GM13977 (cell line): Measurements from ENCODE around the gene HSPB8.

Experiments used
- DNase-seq: peaks from one replicate; pipeline ENCODE4 v3.0.0; 2012; ENCODE audit warnings: low spot score
- in situ Hi-C: fragments of 300-500 bp; cut with MboI; formaldehyde crosslinking; loops from one replicate; pipeline ENCODE4 v1.12.0; 2022; ENCODE audit warnings: low sequenced_read_pairs, low pct_unique_long_range_greater_than_20kb, mixed read lengths, inconsistent platforms; ENCODE audit not compliant: unreplicated experiment
- TF ChIP-seq, protein P1 (sequence below): IDR thresholded peaks from 2 replicates; pipeline ENCODE4 v1.5.1; 2012; ENCODE audit warnings: mild to moderate bottlenecking, control low read depth; ENCODE audit not compliant: insufficient read depth; ENCODE audit errors: extremely low read depth, missing control alignments

The HSPB8 gene

GRCh38 chr12:119182701-119183493 is 4.2 kb downstream of the HSPB8 start:
- TF ChIP-seq, protein P1, sequence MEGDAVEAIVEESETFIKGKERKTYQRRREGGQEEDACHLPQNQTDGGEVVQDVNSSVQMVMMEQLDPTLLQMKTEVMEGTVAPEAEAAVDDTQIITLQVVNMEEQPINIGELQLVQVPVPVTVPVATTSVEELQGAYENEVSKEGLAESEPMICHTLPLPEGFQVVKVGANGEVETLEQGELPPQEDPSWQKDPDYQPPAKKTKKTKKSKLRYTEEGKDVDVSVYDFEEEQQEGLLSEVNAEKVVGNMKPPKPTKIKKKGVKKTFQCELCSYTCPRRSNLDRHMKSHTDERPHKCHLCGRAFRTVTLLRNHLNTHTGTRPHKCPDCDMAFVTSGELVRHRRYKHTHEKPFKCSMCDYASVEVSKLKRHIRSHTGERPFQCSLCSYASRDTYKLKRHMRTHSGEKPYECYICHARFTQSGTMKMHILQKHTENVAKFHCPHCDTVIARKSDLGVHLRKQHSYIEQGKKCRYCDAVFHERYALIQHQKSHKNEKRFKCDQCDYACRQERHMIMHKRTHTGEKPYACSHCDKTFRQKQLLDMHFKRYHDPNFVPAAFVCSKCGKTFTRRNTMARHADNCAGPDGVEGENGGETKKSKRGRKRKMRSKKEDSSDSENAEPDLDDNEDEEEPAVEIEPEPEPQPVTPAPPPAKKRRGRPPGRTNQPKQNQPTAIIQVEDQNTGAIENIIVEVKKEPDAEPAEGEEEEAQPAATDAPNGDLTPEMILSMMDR: no peak
- no peak for DNase-seq
- in situ Hi-C loops: no loop called here

DNA sequence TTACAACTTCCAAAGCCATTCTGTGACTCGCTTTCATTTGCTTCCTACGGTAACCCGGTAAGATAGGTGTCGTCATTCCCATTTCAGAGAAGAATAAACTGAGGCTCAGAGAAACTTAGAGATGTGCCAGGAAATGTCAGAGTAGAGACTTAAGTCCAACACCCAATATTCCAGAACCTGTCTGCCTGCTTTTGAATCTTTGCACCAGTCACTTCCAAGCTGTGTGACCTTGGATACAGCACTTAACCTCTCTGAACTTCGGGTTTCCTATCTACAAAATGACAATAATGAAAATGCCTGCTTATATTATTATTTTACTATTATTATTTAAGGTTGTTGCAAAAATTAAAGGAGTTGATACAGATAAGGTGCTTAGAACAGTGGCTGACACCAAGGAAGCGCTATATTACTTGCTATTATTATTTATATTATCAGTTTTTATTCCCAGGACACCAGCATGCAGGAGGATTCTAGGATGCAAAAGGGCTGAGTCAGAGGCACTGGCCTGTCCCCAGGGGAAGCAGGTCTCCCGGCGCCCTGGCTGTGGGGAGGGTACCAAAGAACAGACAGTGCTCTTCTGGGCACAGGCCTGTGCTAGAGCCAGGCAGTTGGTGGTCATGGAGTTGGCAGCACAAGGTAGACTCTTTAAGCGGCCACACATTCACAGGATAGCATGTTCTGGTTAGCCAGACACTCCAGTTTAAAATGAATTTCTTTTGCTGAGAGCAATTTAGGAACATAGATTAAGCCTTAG is 5.4 kb downstream of the HSPB8 start:
- DNase-seq: no peak
- in situ Hi-C loops: no loop called here
- TF ChIP-seq, protein P1: no peak

- no peak for DNase-seq
- in situ Hi-C loops: no loop called here
- TF ChIP-seq, protein P1: no peak
Measured at GRCh38 chr12:119195256-119195655, 16.5 kb downstream of the HSPB8 start.

DNA sequence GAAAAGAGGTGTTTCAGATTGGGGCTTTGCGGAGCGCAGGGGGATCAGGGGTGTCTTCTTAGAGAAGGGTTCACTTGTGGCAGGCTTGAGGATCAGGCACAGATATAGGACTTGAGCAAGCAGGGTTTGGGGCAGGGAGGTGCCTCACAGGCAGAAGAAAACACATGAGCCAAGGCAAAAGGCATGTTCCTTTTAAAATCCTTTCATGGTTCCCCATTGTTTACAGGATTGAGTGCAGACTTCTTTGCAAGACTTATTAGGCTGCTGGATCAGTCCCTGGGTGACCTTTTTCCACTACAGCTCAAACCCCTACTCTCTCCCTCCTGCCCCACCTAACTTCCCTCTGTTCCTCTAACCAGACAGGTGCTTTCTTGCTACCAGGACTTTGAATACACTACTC is 19.7 kb downstream of the HSPB8 start:
- in situ Hi-C loops: no loop called here
- DNase-seq: no peak
- TF ChIP-seq, protein P1: no peak

GRCh38 chr12:119200601-119201000 is 21.9 kb downstream of the HSPB8 start:
- in situ Hi-C loops: no loop called here
- DNase-seq: no peak
- TF ChIP-seq, protein P1: no peak

DNA sequence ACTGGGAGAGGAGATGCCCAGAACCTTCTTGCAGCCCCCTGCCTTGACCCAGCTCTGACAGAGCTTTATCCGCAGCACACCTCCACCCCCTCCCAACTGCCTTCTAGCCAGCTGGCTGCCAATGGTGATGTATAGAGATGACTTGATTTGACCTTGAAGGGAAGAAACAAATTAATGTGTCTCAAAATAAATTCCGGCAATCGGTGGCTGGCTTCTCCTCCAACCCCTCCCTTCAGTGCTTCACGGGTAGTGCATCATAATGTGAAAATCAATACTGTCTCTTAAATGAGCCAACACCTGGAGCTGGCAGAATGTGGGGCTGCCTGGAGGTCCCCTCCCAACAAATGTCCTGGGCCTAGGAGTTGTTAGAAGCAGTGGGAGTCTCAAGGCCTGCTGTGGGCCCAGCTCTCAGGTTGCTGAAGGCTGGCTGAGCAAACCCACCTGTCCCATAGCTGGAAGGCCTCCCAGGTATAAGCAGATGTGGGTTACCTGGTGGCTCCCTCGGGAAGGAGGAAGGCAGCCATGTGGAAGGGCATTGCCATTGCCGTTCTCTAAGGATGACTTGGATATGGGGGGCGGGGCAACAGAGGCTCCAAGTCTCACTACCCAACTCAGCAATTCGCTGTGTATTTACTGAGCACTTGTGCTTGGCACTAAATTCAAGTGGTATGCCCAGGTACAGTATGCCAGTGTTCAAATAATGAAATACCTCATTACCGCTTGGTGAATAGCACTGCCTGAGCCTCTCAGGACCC is 23.2 kb downstream of the HSPB8 start:
- in situ Hi-C loops: no loop called here
- TF ChIP-seq, protein P1: no peak
- DNase-seq: no peak
